Left colon (tissue), 2 donors: ENCODE measurements around the gene UBXN4. TPM values are rescaled to one million over a fixed set of nuclear protein-coding genes. Genes with fewer than 3 reads are reported as not detected.
A peak's percentile ranks its signal among the peaks of the same experiment; 100 is the strongest.
"Not testable (repeated sequence)": the region's sequence is repeated elsewhere in the genome, so short reads cannot be mapped to it uniquely, and the experiment has no call there.

ENCODE experiments used
- ATAC-seq: fragments of 200-7000 bp; cut with Tn5 transposase; one replicate; pipeline ENCODE4 v1.9.1; 2020; ENCODE audit warnings: mild to moderate bottlenecking, moderate library complexity
- DNase-seq, 2 donors: peaks; one replicate each; pipeline ENCODE4 v3.0.0-alpha.2; 2020
- intact Hi-C, 2 donors: fragments of 100-400 bp; cut with DNase I in 1 of 2; cut with micrococcal nuclease in 1 of 2; formaldehyde crosslinking; loops; one replicate each; pipeline versions ENCODE4 v1.11.2 to v1.14.0; 2022; cut with DNase I, micrococcal nuclease
- total RNA-seq, 2 donors: library from RNA; stranded (reverse); fragmentation: NEBNext Ultra II Directional; extraction: Animal tissue kit (Norgen Biotek cat#: 25700); gene quantifications; one replicate each; pipeline ENCODE4 v1.2.1, GENCODE V29; 2021
- donor health status: DM: no; HTN: no; CAD: no.
- donor health status: DM: yes; HTN: yes; CAD: no.

UBXN4 gene
- total RNA-seq, 2 donors from 2014 or later = 103 to 107 TPM

- ATAC-seq (no peak), DNase-seq (no peak)
- intact Hi-C loops = no loop called here
Observed at GRCh38 chr2:135798275-135798705, 56.6 kb downstream of the UBXN4 start.

GRCh38 chr2:135798762-135799161, 57.1 kb downstream of the UBXN4 start:
- intact Hi-C loops = no loop called here
- ATAC-seq (no peak), DNase-seq (no peak)

GRCh38 chr2:135799738-135800137, 58.1 kb downstream of the UBXN4 start:
- intact Hi-C loops = no loop called here
- ATAC-seq (no peak), DNase-seq (no peak)

- no peak for ATAC-seq
- DNase-seq = no peak
- intact Hi-C loops = no loop called here
Observed at GRCh38 chr2:135800513-135801460, 59.1 kb downstream of the UBXN4 start.

- intact Hi-C loops = no loop called here
- ATAC-seq (no peak), DNase-seq (no peak)
Observed at GRCh38 chr2:135802350-135802749, 60.7 kb downstream of the UBXN4 start.

- ATAC-seq (no peak), DNase-seq (no peak)
- intact Hi-C loops = no loop called here
Observed at GRCh38 chr2:135803278-135803677, 61.6 kb downstream of the UBXN4 start.

- intact Hi-C loops = not testable (repeated sequence)
Observed at GRCh38 chr2:135807874-135808273, 66.2 kb downstream of the UBXN4 start.

GRCh38 chr2:135812907-135813511, 71.4 kb downstream of the UBXN4 start:
- no peak for DNase-seq
- intact Hi-C loops = no loop called here
- no peak for ATAC-seq

More at GRCh38 chr2:135807874-135808273, 66.2 kb downstream of the UBXN4 start:
- DNase-seq, ATAC-seq: not testable (repeated sequence)

- intact Hi-C loops = no loop called here
- DNase-seq = no peak
- no peak for ATAC-seq
Observed at GRCh38 chr2:135815269-135815668, 73.6 kb downstream of the UBXN4 start.

- DNase-seq (no peak), ATAC-seq (no peak)
- intact Hi-C loops = no loop called here
Observed at GRCh38 chr2:135817466-135817865, 75.8 kb downstream of the UBXN4 start.

GRCh38 chr2:135817951-135818350, 76.3 kb downstream of the UBXN4 start:
- no peak for DNase-seq
- no peak for ATAC-seq
- intact Hi-C loops = no loop called here

GRCh38 chr2:135818937-135819610, 77.4 kb downstream of the UBXN4 start:
- intact Hi-C loops = no loop called here

GRCh38 chr2:135820003-135820618, 78.5 kb downstream of the UBXN4 start:
- ATAC-seq = no peak
- DNase-seq = no peak
- intact Hi-C loops = no loop called here

More at GRCh38 chr2:135818937-135819610, 77.4 kb downstream of the UBXN4 start:
- ATAC-seq (peak; percentile 69), DNase-seq (peak in 1 of 2 donors; percentile 33)

- intact Hi-C loops = no loop called here
- ATAC-seq (no peak), DNase-seq (no peak)
Observed at GRCh38 chr2:135821190-135821589, 79.5 kb downstream of the UBXN4 start.

- intact Hi-C loops = no loop called here
- no peak for ATAC-seq
- no peak for DNase-seq
Observed at GRCh38 chr2:135822855-135823254, 81.2 kb downstream of the UBXN4 start.

GRCh38 chr2:135825131-135825530, 83.5 kb downstream of the UBXN4 start:
- intact Hi-C loops = no loop called here
- ATAC-seq (peak; percentile 40), DNase-seq (no peak)

- peak; percentile 89 for ATAC-seq
- intact Hi-C loops = no loop called here
- DNase-seq = peak in 1 of 2 donors; percentile 30
Observed at GRCh38 chr2:135825550-135826176, 84.0 kb downstream of the UBXN4 start.

- intact Hi-C loops = no loop called here
- DNase-seq (no peak), ATAC-seq (no peak)
Observed at GRCh38 chr2:135826544-135826943, 84.9 kb downstream of the UBXN4 start.
